ENCODE data around the gene PANX1. TPM values are rescaled to one million over a fixed set of nuclear protein-coding genes. Genes with fewer than 3 reads are reported as not detected.
A peak's percentile ranks its signal among the peaks of the same experiment; 100 is the strongest.

The PANX1 gene
- total RNA-seq, 1 donor from 2014 or later: 17.0 TPM

- Histone ChIP-seq H3K9me3 (no peaks in the 10 kb centered on the region), H3K36me3 (peaks cover 35% of the 10 kb centered on the region), H3K4me3 (no peak overlapping the region), H3K4me1 (no peaks in the 10 kb centered on the region), H3K27me3 (ENCODE audit: low read depth) (no peaks in the 10 kb centered on the region), H3K27ac (no peak overlapping the region)
- DNase-seq (no peak), ATAC-seq (no peak)
- intact Hi-C loops (cut with DNase I): no loop called here
- TF ChIP-seq, protein P1, sequence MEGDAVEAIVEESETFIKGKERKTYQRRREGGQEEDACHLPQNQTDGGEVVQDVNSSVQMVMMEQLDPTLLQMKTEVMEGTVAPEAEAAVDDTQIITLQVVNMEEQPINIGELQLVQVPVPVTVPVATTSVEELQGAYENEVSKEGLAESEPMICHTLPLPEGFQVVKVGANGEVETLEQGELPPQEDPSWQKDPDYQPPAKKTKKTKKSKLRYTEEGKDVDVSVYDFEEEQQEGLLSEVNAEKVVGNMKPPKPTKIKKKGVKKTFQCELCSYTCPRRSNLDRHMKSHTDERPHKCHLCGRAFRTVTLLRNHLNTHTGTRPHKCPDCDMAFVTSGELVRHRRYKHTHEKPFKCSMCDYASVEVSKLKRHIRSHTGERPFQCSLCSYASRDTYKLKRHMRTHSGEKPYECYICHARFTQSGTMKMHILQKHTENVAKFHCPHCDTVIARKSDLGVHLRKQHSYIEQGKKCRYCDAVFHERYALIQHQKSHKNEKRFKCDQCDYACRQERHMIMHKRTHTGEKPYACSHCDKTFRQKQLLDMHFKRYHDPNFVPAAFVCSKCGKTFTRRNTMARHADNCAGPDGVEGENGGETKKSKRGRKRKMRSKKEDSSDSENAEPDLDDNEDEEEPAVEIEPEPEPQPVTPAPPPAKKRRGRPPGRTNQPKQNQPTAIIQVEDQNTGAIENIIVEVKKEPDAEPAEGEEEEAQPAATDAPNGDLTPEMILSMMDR (IDR thresholded peaks at IDR 0.05): no peak
Observed at GRCh38 chr11:94178331-94178730, 49.7 kb downstream of the PANX1 start.

- TF ChIP-seq, protein P1 (IDR thresholded peaks at IDR 0.05): no peak
- H3K36me3 ChIP-seq: peaks cover 35% of the 10 kb centered on the region
- H3K4me1 ChIP-seq: peaks cover 9% of the 10 kb centered on the region
- H3K27me3 ChIP-seq (ENCODE audit: low read depth): no peaks in the 10 kb centered on the region
- no peak for DNase-seq
- H3K9me3 ChIP-seq: no peaks in the 10 kb centered on the region
- intact Hi-C loops (cut with DNase I): no loop called here
- no peak overlapping the region for H3K27ac ChIP-seq
- no peak for ATAC-seq
- H3K4me3 ChIP-seq: no peak overlapping the region
Observed at GRCh38 chr11:94179696-94180095, 51.1 kb downstream of the PANX1 start.

- intact Hi-C loops (cut with DNase I): no loop called here
Observed at GRCh38 chr11:94181526-94181925, 52.9 kb downstream of the PANX1 start.

GRCh38 chr11:94181943-94182342, 53.3 kb downstream of the PANX1 start:
- intact Hi-C loops (cut with DNase I): no loop called here
- H3K36me3 ChIP-seq: peaks cover 35% of the 10 kb centered on the region
- TF ChIP-seq, protein P1 (IDR thresholded peaks at IDR 0.05): no peak
- no peak overlapping the region for H3K4me3 ChIP-seq
- H3K4me1 ChIP-seq: peaks cover 16% of the 10 kb centered on the region
- H3K9me3 ChIP-seq: no peaks in the 10 kb centered on the region
- H3K27ac ChIP-seq: no peak overlapping the region
- H3K27me3 ChIP-seq (ENCODE audit: low read depth): no peaks in the 10 kb centered on the region
- DNase-seq (no peak), ATAC-seq (no peak)

More at GRCh38 chr11:94181526-94181925, 52.9 kb downstream of the PANX1 start:
- Histone ChIP-seq H3K4me3 (no peak overlapping the region), H3K27me3 (ENCODE audit: low read depth) (no peaks in the 10 kb centered on the region), H3K36me3 (peaks cover 35% of the 10 kb centered on the region), H3K4me1 (peaks cover 16% of the 10 kb centered on the region), H3K27ac (no peak overlapping the region), H3K9me3 (no peaks in the 10 kb centered on the region)
- DNase-seq: no peak
- TF ChIP-seq, protein P1 (IDR thresholded peaks at IDR 0.05): no peak
- no peak for ATAC-seq

GRCh38 chr11:94183251-94183885, 54.7 kb downstream of the PANX1 start:
- Histone ChIP-seq H3K4me1 (peaks cover 16% of the 10 kb centered on the region), H3K27ac (no peak overlapping the region), H3K4me3 (no peak overlapping the region), H3K27me3 (ENCODE audit: low read depth) (no peaks in the 10 kb centered on the region), H3K9me3 (no peaks in the 10 kb centered on the region), H3K36me3 (peaks cover 35% of the 10 kb centered on the region)
- TF ChIP-seq, protein P1 (IDR thresholded peaks at IDR 0.05): no peak
- DNase-seq (no peak), ATAC-seq (peak in 1 of 2 donors; percentile 31)
- intact Hi-C loops (cut with DNase I): no loop called here

All from lower lobe of right lung (tissue), 2 donors.